IPS-18c (cell line): ENCODE data around the gene RAB31.

ENCODE experiments used
- H3K4me3 ChIP-seq: 2 replicates; pipeline ENCODE4 v1.7.0; 2013; ENCODE audit warnings: low read depth, mild to moderate bottlenecking, low read length, moderate library complexity; ENCODE audit not compliant: insufficient read depth
- H3K9me3 ChIP-seq: one replicate; pipeline ENCODE4 v1.6.1; 2013; ENCODE audit warnings: mild to moderate bottlenecking, low read length, moderate library complexity; ENCODE audit not compliant: control insufficient read depth, insufficient read depth

RAB31 gene

DNA sequence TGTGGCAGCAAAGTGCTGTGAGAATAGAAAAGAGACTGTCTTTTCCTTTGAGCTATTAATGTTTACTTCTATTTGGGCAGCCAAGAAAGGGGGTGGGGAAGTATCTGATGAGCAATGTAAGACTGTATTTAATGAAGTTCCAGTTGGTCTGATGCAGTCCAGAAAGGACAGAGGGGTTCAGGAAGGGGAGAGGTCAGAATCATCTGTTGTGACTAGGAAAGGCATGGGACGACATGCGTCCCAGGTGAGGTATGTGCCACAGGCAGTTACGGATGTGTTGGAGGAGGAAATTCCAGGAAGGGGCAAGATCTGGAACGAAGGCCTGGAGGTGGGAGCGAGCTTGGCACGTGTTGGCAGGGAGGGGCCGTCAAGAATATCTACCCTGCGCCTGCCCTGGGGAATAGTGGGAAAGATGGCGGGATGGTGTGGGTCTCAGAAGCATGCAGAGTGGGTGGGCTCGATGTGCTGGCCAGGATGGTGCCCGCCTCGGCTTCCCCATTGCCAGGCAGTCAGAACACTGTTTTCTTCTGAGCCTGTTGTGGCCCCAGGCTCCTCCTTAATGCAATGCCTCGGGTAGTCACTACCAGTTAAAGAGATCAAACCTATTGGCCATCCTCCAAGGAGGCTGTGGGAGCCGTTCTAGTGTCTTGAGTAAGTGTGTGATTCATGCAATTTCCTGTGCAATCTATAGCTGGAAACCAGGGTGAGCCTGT is 119.8 kb downstream of the RAB31 start:
- no peaks in the 10 kb centered on the region for H3K9me3 ChIP-seq
- no peak overlapping the region for H3K4me3 ChIP-seq

DNA sequence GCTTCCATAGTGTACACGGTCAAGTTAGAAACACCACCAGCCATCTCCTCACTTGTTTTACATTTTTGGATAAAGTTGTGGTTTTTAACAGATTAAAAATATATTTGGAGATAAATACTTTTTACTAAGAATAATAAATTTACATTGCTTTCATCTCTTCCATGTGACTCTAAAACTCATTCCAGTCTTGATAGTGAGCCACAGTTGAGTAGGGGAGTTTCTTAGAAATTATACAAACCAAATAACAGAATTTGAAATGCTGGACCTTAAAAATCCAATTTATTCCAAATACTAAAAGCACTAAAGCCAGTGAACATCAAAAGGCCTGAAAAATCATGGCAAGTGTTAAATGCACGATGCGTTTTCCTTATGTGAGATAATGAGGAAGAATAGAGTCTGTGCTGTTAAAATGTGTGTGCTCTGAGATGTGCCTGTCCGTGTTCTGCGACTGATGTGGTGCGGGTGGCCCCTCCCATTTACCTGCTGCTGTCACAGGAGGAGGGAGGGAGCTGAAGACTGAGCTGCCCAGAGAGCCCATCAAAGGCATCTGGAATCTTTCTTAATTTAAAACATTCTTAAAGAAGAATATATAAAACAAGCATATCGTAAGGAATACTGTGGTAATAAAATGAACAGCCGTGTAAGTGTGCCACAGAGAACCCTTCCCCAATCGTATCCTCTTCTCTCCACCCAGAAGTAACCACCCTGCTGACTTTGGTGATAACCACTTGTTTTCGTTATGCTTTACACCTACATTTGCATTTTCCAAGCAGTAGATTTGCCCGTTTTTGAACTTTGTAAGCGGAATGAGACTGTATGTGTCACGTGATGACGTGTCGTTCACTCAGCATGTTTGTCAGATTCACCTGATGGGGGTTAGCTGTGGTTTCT is 120.7 kb downstream of the RAB31 start:
- H3K4me3 ChIP-seq = no peak overlapping the region
- no peaks in the 10 kb centered on the region for H3K9me3 ChIP-seq

DNA sequence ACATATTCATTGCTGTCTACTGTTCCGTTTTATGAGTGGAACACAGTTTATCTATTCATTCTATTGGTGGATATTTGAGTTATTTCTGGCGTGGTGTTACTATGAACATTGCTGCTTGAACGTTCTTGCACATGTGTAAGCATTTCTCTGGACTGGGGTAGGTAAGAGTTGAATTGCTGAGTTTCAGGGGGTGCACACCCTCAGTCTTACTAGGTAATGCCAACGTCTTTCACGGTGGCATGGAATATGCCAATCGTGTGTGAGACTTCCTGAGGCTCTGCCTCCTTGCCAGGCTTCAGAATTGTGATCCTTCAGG is 121.3 kb downstream of the RAB31 start:
- no peaks in the 10 kb centered on the region for H3K9me3 ChIP-seq
- H3K4me3 ChIP-seq = no peak overlapping the region

DNA sequence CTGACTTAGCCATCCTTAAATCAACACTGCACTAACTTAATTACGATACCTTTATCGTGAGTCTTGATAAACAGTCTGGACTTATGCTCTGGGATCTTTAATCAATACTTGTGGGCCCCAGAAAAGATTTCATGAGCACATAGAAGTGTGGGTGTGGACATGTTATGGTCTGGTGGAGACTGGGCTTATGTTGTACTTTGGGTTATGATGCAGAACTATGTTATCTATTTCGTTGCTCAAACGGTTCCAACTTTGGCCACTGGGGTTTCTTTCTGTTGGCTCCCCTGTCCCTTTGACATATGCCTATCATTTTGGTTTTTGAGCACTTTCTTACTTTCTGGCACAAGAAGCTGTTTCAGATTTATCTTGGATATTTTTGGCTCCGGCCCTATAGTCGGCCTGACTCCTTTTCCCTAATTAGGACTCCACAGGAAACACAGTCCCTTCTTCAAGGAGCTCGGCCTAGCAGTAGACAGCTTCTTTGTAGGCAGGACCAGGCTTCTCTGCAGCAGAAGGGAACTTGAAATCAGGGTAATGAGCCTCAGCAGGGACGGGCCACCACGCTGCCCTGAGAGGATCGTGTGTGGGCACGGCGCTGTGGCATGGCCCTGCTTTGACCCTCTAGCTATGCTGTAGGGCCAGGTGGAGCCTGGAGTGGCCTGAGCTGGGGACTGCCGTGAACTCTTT is 123.1 kb downstream of the RAB31 start:
- no peaks in the 10 kb centered on the region for H3K9me3 ChIP-seq
- no peak overlapping the region for H3K4me3 ChIP-seq

DNA sequence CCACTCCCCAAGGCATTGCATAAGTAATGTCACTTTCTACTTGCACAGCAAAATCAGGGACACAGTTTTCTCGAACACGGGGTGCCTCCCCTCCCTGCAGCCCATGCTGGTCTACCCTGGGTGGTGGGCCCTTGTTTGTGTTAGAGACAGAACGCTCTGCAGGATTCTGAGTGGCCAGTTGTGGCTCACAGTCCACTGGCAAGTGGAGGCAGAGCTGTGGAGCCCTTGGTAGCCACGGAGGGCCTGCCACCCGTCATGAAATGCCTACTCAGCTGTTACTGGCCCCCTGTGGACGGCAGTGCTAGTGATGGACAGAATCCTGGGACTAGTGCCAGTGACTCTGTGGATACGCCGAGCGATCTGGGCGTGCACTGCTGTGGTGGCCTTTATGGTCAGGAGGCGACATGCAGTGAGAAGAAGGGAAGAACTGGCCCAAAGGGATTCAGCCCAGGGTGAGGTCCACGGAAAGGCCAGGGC is 123.7 kb downstream of the RAB31 start:
- Histone ChIP-seq H3K4me3 (no peak overlapping the region), H3K9me3 (no peaks in the 10 kb centered on the region)

DNA sequence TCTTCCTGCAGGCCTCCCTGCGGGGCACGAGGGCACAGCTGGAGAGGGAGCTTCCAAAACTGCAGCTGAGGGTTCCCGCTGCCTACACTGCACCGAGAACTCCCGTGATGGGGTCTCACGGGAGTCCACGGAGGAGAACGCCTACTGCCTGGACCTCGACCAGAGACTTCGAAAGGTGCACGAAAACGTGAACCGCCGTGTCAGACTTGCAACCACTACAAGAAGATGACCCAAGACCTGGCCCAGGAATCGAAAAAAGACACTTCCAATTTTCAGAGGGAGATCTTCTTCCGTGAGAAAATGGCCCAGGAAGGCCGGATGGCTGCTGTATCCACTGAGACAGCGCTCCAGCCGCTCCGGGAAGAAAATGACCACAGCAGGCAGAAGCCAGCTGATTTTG is 124.8 kb downstream of the RAB31 start:
- no peaks in the 10 kb centered on the region for H3K9me3 ChIP-seq
- no peak overlapping the region for H3K4me3 ChIP-seq

DNA sequence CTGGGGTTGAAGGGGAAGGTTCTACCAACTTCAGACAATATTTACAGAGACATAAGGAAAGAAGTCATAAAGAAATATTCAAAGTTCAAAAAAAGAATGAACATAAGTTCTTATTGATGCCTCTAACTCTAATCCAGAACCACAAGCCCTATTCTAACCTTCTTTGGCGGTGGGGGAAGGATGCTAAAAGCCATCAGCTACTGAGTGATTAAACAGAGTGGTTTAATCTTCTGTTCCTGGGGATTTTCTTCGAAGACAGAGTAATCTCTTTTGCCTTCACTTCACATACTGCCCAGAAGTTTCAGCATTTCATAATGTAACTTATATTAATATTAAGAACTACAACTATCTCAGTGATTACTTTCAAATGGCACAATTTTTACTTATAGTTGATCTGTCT is 126.5 kb downstream of the RAB31 start:
- no peaks in the 10 kb centered on the region for H3K9me3 ChIP-seq
- H3K4me3 ChIP-seq = no peak overlapping the region

DNA sequence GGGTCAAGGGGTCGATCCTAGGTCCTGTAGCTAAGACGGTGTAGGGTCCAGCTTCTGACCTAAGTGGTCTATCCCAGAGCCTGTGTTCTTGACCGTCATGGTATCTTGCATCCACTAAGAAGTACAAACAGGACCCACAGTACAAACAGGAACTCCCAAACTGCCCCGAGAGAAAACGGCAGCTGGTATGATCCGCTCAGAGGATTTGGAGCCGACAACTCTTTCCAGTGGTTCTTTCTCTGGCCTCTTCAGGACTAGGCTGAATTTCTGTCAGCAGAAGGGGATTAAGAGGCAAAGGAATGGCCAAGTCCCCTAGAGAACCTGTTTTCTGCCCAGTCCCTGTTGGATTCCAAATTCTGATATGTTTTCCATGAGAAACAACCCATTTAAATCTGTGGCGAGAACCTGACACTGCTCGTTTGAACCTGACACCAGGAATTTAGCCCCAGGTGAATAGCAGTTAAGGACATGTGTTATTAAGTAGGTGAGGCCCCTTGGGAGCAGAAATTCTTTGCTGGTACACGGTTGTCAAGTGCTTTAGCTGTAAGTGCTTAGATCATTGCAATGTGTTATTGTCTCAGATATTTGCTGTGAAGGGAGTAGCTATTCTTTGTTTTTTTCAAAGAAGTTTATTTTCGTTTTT is 127.1 kb downstream of the RAB31 start:
- Histone ChIP-seq H3K9me3 (no peaks in the 10 kb centered on the region), H3K4me3 (no peak overlapping the region)

DNA sequence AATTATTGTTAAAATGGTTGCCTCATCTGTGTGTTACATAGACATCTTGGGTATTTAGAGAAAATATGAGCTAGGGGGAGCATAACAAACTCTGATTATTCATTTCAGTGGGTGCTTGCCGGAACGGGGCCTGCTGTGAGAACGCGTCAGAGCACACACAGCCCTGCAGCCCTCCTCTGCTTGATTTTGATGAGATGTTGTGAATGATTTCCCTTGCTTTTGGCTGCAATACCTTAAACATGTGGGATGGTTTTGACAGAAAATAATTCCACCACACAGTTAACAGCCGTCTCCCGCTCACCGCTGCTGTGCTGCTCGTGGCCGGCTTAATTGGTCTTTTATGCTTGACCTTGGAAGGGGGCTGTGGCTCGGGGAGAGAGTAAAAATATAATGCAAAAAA is 127.7 kb downstream of the RAB31 start:
- no peaks in the 10 kb centered on the region for H3K9me3 ChIP-seq
- no peak overlapping the region for H3K4me3 ChIP-seq

DNA sequence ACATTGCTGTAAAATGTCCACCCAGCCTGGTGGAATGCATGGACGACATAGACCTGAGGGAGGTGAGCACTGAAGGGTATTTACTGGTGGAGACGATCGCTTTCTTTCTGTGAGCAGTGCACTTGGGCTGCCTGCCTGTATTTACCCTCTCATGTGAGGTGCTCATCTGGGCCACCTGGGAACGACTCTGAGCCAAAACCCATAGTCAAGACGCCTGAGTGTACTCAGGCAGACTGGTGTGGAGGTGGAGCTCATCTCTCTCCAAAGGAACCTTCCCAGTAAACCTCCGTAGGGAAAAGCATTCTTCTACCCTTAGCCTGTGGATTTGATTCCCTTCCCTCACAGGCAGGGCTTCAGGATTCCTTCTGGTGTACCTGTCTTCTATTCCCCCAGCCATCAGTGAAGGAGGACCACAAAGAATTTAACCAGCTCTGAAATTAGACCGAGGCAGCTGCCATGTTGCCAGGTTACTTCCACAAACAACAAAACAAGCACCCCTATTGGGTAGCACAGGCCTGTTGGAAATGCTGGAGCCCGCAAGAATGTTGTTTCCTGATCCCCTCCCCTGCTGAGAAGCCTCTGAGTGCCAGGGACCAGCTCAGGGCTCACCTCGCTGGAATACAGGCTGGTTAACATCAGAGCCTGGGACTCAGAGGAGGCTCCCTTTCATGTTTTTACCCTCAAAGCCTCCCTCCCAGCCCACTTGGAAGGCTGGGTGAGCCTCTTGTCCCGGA is 130.2 kb downstream of the RAB31 start:
- Histone ChIP-seq H3K4me3 (no peak overlapping the region), H3K9me3 (no peaks in the 10 kb centered on the region)

DNA sequence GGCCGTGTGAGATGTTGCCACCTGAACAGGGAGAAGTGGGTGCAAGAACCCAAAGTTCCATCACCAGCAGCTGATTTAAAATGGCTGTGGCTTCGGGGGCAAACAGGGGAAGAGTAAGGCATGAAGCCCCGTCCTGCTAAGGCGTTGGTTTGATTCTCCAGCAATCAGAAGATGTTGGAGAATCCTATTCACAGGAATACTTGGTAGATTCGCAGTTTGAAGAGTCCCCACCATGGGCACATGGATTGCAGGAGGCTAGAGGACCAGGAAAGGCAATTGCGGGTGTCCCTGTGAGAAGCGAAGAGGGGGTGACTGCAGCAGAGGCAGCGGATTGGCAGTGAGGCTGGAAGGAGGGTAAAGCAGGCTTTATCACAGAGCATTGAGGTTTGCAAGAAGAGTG is 131.1 kb downstream of the RAB31 start:
- H3K4me3 ChIP-seq = no peak overlapping the region
- no peaks in the 10 kb centered on the region for H3K9me3 ChIP-seq

DNA sequence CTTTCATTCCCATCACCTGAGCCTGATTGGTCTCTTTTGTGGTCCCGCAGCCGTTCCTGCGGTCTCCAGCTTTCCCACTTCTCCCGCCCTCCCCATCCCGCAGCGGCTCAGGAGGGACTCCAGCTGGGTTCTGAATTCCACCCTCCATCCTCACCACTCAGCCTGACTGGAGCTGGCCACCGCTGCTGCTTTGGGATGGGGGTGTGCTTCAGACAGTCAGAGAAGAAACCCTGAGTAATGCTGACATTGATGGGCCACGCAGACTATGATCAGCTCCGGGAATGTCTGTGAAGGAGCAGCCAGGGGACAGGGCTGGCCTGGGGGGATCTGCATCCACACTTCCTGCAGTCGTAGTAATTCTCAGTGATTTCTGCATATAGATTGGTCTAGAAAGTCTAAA is 131.8 kb downstream of the RAB31 start:
- Histone ChIP-seq H3K4me3 (no peak overlapping the region), H3K9me3 (no peaks in the 10 kb centered on the region)

DNA sequence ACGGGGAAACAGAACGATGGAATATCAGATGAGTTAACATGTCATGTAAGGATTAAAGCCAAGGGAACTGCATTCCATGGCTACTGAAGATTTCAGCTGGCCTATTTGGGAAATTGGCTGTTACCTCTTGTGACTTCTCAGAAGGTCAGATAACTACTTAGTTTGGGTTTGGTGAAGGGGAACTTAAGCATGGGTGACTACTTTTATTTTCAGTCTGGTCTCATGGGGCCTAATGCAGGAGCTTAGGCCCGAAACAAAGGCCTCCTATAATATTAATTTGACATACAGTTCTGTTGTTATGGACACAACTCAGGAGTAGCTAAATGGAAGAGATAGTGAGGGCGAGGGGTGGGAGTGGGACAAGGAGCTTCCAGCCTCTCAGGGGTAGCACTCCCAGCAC is 133.7 kb downstream of the RAB31 start:
- H3K9me3 ChIP-seq = no peaks in the 10 kb centered on the region

DNA sequence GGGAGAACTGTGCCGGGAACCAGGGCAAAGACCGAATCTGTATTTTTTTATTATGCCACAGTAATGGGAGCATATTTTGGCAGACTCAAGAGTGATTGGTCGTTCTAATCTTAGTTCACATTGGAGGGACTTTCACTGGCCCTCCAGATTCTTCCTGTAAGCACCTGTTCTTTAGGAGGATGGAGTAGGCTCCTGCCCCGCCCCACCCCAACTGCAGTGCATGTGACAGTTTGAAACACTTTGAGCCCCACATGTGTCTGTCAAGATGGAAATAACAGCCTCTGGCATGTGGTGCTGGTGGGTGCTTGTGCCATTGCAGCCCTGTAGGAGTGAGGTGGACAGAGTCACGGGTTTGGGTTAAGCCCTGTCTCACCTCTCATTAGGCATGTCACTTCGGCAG is 134.3 kb downstream of the RAB31 start:
- H3K4me3 ChIP-seq = no peak overlapping the region
- no peaks in the 10 kb centered on the region for H3K9me3 ChIP-seq

More for the DNA sequence above, 133.7 kb downstream of the RAB31 start:
- H3K4me3 ChIP-seq = no peak overlapping the region

DNA sequence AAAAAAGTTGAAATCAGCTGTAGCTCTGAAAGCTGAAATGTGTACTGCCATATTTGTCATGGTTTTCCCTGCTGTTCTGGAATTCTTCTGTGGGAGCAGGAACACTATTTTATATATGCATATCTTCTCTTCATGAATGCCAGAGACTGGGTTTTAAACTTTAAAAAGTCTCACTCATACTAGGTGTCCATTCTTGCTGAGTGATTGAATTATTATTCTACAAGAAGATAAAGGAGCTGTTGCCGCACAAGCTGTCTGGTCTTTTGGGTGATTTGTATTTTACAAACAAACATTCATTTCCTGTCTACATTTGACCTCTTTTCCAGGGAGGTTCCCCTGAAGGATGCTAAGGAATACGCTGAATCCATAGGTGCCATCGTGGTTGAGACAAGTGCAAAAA is 137.2 kb downstream of the RAB31 start:
- H3K4me3 ChIP-seq = no peak overlapping the region
- H3K9me3 ChIP-seq = no peaks in the 10 kb centered on the region

DNA sequence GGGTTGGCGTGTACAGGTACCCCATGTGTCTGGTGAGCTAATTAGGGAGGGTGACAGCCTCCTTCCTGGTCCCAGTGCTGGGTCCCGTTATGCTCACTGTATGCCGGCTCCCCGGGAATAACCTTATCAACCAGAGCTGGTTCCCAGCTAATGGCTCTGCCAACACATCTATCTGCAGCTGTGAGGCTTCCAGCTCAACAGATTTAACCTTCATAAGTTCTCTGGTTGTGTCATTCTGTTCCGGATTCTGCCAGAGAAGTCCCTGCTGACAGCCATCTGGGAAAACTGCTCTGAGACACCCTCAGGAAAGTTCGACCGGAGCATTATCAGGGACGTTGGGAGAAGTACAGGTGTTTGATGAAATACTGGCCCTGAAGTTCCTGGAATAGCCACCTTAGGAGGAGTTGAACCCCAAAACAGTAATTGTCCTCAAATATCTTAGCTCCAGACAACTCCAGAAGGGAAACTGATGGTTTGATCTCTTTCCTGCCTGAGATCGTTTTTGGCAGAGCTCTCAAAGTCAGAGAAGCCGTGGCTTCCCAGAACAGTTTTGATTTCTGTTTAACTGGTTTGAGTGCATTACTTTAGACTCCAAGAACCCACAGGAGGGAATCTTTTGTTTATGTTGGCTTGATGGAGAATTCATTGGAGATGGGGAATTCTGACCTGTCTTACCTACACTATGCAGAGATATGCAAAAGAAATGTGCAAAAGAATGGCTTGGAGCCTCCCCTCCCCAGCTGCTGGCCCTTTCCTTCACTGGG is 138.2 kb downstream of the RAB31 start:
- H3K4me3 ChIP-seq = no peak overlapping the region
- no peaks in the 10 kb centered on the region for H3K9me3 ChIP-seq
